HL-60 (cell line): ENCODE results near the gene PPP1R7.

Experiments
- DNase-seq, 2 experiments: peaks; one replicate each; pipeline ENCODE4 v3.0.0-alpha.2; 2010 to 2020; ENCODE audit warnings: low read depth in 1 of 2, low spot score in 1 of 2
- H3K27ac ChIP-seq: fragments of 250-450 bp; sonication (Bioruptor Pico); replicated peaks from 2 replicates; pipeline ENCODE4 v1.5.1; 2020; ENCODE audit warnings: mild to moderate bottlenecking, moderate library complexity
- H3K27me3 ChIP-seq: fragments of 250-450 bp; sonication (Bioruptor Pico); 2 replicates; pipeline ENCODE4 v1.5.1; 2021; ENCODE audit warnings: mild to moderate bottlenecking, moderate library complexity; ENCODE audit not compliant: insufficient read depth, poor library complexity, severe bottlenecking
- H3K4me3 ChIP-seq: replicated peaks from 2 replicates; pipeline ENCODE4 v1.5.1; 2011; ENCODE audit warnings: mild to moderate bottlenecking, control low read depth, low read length; ENCODE audit not compliant: insufficient read depth
- GABPA ChIP-seq: IDR thresholded peaks from 2 replicates; pipeline ENCODE4 v1.6.1; 2012; ENCODE audit warnings: low read depth
- POLR2AphosphoS5 ChIP-seq: IDR thresholded peaks from 2 replicates; pipeline ENCODE4 v1.6.1; 2012; ENCODE audit warnings: low read depth
- SPI1 ChIP-seq: IDR thresholded peaks from 2 replicates; pipeline ENCODE4 v1.6.1; 2012; ENCODE audit warnings: low read depth, mild to moderate bottlenecking, borderline replicate concordance
- TF ChIP-seq, protein P1 (sequence below): IDR thresholded peaks from one replicate; pipeline ENCODE4 v1.5.1; 2011; ENCODE audit warnings: low read length, control low read depth, inconsistent platforms; ENCODE audit not compliant: insufficient read depth
- TF ChIP-seq, protein P2 (sequence below): IDR thresholded peaks from 2 replicates; pipeline ENCODE4 v1.6.1; 2012; ENCODE audit warnings: low read depth; ENCODE audit not compliant: insufficient replicate concordance

PPP1R7 gene

DNA sequence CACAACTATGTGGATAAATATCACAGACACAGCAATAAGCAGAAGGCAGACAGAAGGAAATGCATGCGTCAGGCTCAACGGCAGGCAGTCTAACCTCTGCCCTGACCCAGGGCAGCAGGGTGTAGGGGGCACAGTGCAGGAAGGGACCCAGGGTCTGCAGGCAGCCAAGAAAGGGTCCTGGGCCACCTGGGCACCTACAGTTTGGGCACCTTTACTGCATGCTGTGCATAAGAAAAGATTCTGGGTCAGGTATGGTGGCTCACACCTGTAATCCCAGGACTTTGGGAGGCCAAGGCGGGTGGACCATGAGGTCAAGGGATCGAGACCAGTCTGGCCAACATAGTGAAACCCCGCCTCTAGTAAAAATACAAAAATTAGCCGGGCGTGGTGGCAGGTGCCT lies 18.7 kb upstream of the PPP1R7 start:
- Histone ChIP-seq H3K27ac (no peak overlapping the region), H3K27me3 (no peaks in the 10 kb centered on the region), H3K4me3 (no peak overlapping the region)
- DNase-seq = no peak
- TF ChIP-seq GABPA = no peak
- TF ChIP-seq POLR2AphosphoS5 = no peak
- TF ChIP-seq, protein P1, sequence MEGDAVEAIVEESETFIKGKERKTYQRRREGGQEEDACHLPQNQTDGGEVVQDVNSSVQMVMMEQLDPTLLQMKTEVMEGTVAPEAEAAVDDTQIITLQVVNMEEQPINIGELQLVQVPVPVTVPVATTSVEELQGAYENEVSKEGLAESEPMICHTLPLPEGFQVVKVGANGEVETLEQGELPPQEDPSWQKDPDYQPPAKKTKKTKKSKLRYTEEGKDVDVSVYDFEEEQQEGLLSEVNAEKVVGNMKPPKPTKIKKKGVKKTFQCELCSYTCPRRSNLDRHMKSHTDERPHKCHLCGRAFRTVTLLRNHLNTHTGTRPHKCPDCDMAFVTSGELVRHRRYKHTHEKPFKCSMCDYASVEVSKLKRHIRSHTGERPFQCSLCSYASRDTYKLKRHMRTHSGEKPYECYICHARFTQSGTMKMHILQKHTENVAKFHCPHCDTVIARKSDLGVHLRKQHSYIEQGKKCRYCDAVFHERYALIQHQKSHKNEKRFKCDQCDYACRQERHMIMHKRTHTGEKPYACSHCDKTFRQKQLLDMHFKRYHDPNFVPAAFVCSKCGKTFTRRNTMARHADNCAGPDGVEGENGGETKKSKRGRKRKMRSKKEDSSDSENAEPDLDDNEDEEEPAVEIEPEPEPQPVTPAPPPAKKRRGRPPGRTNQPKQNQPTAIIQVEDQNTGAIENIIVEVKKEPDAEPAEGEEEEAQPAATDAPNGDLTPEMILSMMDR = no peak
- TF ChIP-seq, protein P2, sequence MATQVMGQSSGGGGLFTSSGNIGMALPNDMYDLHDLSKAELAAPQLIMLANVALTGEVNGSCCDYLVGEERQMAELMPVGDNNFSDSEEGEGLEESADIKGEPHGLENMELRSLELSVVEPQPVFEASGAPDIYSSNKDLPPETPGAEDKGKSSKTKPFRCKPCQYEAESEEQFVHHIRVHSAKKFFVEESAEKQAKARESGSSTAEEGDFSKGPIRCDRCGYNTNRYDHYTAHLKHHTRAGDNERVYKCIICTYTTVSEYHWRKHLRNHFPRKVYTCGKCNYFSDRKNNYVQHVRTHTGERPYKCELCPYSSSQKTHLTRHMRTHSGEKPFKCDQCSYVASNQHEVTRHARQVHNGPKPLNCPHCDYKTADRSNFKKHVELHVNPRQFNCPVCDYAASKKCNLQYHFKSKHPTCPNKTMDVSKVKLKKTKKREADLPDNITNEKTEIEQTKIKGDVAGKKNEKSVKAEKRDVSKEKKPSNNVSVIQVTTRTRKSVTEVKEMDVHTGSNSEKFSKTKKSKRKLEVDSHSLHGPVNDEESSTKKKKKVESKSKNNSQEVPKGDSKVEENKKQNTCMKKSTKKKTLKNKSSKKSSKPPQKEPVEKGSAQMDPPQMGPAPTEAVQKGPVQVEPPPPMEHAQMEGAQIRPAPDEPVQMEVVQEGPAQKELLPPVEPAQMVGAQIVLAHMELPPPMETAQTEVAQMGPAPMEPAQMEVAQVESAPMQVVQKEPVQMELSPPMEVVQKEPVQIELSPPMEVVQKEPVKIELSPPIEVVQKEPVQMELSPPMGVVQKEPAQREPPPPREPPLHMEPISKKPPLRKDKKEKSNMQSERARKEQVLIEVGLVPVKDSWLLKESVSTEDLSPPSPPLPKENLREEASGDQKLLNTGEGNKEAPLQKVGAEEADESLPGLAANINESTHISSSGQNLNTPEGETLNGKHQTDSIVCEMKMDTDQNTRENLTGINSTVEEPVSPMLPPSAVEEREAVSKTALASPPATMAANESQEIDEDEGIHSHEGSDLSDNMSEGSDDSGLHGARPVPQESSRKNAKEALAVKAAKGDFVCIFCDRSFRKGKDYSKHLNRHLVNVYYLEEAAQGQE = no peak
- no peak for TF ChIP-seq SPI1

DNA sequence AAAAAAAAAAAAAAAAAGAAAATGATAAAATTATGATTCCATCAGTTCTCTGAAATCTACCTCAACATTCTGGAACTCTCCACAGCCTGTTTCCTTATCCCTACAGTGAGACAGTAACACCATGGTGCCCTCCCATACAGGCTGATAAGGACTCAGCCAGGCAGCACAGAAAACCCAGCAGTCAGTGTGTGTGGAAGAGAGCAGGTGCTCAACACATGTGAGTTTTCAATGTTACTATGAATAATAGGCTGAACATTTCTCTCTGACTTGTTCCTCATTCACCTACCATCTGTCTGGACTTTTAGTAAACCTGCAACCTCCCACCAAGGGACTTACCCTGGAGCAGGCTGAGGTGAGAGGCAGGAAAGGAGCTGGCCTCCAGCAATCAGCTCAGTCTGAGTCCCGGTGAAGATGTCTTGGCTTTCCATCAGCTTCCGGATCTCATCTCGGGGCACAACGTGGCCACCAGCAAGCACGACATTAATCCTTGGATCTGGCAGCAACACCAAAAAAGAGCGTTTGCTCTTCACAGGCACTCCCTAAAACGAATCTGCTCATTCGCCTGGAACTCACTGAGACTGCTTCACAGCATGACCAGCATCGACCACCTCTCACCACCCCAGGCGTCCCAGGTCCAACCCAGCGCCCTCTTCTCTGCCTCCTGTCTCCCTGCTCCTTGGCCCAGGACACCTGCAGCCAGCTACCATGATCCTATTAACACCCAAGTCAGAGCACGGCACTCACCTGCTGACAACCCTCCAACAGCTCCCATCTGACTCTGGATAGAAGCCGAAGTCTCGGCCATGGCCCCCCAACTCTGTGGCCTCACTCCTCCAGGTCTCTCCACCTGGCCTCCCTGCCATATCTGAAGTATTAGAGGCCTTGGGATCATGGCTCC lies 17.5 kb upstream of the PPP1R7 start:
- H3K4me3 ChIP-seq = no peak overlapping the region

DNA sequence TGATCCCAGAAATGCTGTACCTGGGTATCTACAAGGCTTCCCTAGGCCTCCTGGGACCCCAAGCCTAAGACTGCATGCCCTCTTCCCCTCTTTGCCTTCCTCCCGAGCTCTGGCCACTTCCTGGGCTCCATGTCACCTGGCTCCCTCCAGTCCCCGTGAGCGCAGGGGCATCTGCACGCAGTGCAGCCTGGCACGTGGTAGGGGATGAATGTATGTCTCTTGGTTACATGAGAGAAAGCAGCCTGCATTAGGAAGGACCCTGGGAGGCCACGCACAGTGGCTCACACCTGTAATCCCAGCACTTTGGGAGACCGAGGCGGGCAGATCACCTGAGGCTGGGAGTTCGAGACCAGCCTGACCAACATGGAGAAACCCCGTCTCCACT lies 16.8 kb upstream of the PPP1R7 start:
- no peak overlapping the region for H3K4me3 ChIP-seq
- DNase-seq = no peak
- no peaks in the 10 kb centered on the region for H3K27me3 ChIP-seq
- no peak overlapping the region for H3K27ac ChIP-seq
- TF ChIP-seq GABPA = no peak
- TF ChIP-seq POLR2AphosphoS5 = no peak
- TF ChIP-seq, protein P1 = no peak
- TF ChIP-seq SPI1 = no peak
- TF ChIP-seq, protein P2 = no peak

More for the DNA sequence above, 17.5 kb upstream of the PPP1R7 start:
- DNase-seq = no peak
- Histone ChIP-seq H3K27me3 (no peaks in the 10 kb centered on the region), H3K27ac (no peak overlapping the region)
- TF ChIP-seq, protein P2 = no peak
- TF ChIP-seq, protein P1 = no peak
- no peak for TF ChIP-seq SPI1
- no peak for TF ChIP-seq POLR2AphosphoS5
